Neural cell (in vitro differentiated cells): ENCODE measurements around the gene CRKL.
"Not testable (repeated sequence)": the region's sequence is repeated elsewhere in the genome, so short reads cannot be mapped to it uniquely, and the experiment has no call there.

ENCODE experiments used
- EZH2 ChIP-seq: fragments of 200-600, 300-800 bp; shearing (Covaris generic), sonication (generic); IDR thresholded peaks from 2 replicates; pipeline ENCODE4 v1.6.1; 2014; ENCODE audit warnings: antibody characterized with exemption, low read length, borderline replicate concordance, mild to moderate bottlenecking; ENCODE audit not compliant: insufficient read depth, poor library complexity, severe bottlenecking
- MXI1 ChIP-seq: fragments of 450-650 bp; conservative IDR thresholded peaks from 2 replicates; pipeline ENCODE4 v1.6.1; 2014; ENCODE audit warnings: antibody characterized with exemption, mild to moderate bottlenecking; ENCODE audit not compliant: poor library complexity, severe bottlenecking
- TF ChIP-seq, protein P1 (sequence below): fragments of 450-650 bp; IDR thresholded peaks from 2 replicates; pipeline ENCODE4 v1.5.1; 2014; ENCODE audit warnings: antibody characterized with exemption, mild to moderate bottlenecking, moderate library complexity; ENCODE audit not compliant: poor library complexity, severe bottlenecking

DNA sequence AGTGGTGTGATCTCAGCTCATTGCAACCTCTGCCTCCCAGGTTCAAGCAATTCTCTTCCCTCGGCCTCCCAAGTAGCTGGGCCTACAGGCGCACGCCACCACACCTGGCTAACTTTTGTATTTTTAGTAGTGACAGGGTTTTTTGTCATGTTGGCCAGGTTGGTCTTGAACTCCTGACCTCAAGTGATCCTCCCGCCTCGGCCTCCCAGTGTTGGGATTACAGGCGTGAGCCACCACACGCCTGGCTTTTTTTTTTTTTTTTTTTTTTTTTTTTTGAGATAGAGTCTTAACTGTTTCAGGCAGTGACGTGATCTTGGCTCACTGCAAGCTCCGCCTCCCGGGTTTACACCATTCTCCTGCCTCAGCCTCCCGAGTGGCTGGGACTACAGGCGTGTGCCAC is 13.2 kb downstream of the CRKL start:
- TF ChIP-seq EZH2, MXI1: not testable (repeated sequence)
- TF ChIP-seq, protein P1, sequence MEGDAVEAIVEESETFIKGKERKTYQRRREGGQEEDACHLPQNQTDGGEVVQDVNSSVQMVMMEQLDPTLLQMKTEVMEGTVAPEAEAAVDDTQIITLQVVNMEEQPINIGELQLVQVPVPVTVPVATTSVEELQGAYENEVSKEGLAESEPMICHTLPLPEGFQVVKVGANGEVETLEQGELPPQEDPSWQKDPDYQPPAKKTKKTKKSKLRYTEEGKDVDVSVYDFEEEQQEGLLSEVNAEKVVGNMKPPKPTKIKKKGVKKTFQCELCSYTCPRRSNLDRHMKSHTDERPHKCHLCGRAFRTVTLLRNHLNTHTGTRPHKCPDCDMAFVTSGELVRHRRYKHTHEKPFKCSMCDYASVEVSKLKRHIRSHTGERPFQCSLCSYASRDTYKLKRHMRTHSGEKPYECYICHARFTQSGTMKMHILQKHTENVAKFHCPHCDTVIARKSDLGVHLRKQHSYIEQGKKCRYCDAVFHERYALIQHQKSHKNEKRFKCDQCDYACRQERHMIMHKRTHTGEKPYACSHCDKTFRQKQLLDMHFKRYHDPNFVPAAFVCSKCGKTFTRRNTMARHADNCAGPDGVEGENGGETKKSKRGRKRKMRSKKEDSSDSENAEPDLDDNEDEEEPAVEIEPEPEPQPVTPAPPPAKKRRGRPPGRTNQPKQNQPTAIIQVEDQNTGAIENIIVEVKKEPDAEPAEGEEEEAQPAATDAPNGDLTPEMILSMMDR = not testable (repeated sequence)
